NB4 (cell line): ENCODE results near the gene ZFP1.

Experiments
- MYC ChIP-seq: IDR thresholded peaks from 2 replicates; pipeline ENCODE4 v1.6.1; 2011; ENCODE audit warnings: low read depth, low read length
- POLR2A ChIP-seq: IDR thresholded peaks from 2 replicates; pipeline ENCODE4 v1.6.1; 2011; ENCODE audit warnings: mild to moderate bottlenecking; ENCODE audit not compliant: insufficient read length; ENCODE audit errors: extremely low read depth
- TF ChIP-seq, protein P1 (sequence below): IDR thresholded peaks from one replicate; pipeline ENCODE4 v1.5.1; 2012; ENCODE audit warnings: low read depth, low read length
- TF ChIP-seq, protein P2 (sequence below): IDR thresholded peaks from 2 replicates; pipeline ENCODE4 v1.6.1; 2011; ENCODE audit warnings: low read depth, low read length

DNA sequence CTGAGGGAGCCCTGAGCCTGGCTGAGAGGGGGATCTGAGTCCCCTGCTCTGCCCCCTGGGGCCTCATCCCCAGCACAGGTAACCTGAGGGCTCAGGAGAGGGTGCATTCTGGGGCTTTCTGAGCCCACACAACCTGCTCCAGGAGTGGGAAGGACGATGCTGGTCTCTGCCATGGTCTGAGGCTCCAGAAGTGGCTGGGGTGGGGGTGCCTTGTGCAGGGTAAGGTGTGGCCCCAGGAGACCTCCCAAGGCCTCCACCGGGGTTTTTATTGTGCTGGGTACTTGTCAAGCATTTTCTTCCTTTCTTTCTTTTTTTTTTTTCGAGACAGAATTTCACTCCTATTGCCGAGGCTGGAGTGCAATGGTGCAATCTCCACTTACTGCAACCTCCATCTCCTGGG, 70.8 kb downstream of the ZFP1 start:
- TF ChIP-seq, protein P1, sequence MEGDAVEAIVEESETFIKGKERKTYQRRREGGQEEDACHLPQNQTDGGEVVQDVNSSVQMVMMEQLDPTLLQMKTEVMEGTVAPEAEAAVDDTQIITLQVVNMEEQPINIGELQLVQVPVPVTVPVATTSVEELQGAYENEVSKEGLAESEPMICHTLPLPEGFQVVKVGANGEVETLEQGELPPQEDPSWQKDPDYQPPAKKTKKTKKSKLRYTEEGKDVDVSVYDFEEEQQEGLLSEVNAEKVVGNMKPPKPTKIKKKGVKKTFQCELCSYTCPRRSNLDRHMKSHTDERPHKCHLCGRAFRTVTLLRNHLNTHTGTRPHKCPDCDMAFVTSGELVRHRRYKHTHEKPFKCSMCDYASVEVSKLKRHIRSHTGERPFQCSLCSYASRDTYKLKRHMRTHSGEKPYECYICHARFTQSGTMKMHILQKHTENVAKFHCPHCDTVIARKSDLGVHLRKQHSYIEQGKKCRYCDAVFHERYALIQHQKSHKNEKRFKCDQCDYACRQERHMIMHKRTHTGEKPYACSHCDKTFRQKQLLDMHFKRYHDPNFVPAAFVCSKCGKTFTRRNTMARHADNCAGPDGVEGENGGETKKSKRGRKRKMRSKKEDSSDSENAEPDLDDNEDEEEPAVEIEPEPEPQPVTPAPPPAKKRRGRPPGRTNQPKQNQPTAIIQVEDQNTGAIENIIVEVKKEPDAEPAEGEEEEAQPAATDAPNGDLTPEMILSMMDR: no peak
- no peak for TF ChIP-seq POLR2A
- TF ChIP-seq, protein P2, sequence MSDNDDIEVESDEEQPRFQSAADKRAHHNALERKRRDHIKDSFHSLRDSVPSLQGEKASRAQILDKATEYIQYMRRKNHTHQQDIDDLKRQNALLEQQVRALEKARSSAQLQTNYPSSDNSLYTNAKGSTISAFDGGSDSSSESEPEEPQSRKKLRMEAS: no peak
- no peak for TF ChIP-seq MYC
